HG03457 (cell line): ENCODE measurements around the gene PNN.
"Not testable (repeated sequence)": the region's sequence is repeated elsewhere in the genome, so short reads cannot be mapped to it uniquely, and the experiment has no call there.

Experiments
- ATAC-seq: cut with Tn5 transposase; IDR thresholded peaks from one replicate; pipeline ENCODE4 v1.9.1; 2021; ENCODE audit warnings: moderate number of reproducible peaks; ENCODE audit not compliant: unreplicated experiment

PNN gene

GRCh38 chr14:39180553-39180952 is 5.5 kb downstream of the PNN start:
- no peak for ATAC-seq

GRCh38 chr14:39181026-39181692 is 6.1 kb downstream of the PNN start:
- ATAC-seq, result no peak

GRCh38 chr14:39181693-39182047 is 6.6 kb downstream of the PNN start:
- ATAC-seq, result no peak

GRCh38 chr14:39182770-39183684 is 8.0 kb downstream of the PNN start:
- no peak for ATAC-seq

- not testable (repeated sequence) for ATAC-seq
These were observed 8.6 kb downstream of the PNN start for GRCh38 chr14:39183685-39184003.

GRCh38 chr14:39184628-39185255 is 9.7 kb downstream of the PNN start:
- ATAC-seq, result no peak

- no peak for ATAC-seq
These were observed 10.4 kb downstream of the PNN start for GRCh38 chr14:39185256-39186049.

GRCh38 chr14:39186941-39187525 is 12.0 kb downstream of the PNN start:
- ATAC-seq, result no peak

- ATAC-seq, result no peak
These were observed 28.9 kb downstream of the PNN start for GRCh38 chr14:39203659-39204606.

- not testable (repeated sequence) for ATAC-seq
These were observed 32.4 kb downstream of the PNN start for GRCh38 chr14:39207430-39207829.

- no peak for ATAC-seq
These were observed 36.2 kb downstream of the PNN start for GRCh38 chr14:39211109-39211741.

GRCh38 chr14:39212034-39212433 is 37.0 kb downstream of the PNN start:
- ATAC-seq, result no peak

GRCh38 chr14:39212693-39213092 is 37.6 kb downstream of the PNN start:
- no peak for ATAC-seq

GRCh38 chr14:39217214-39217879 is 42.3 kb downstream of the PNN start:
- ATAC-seq, result no peak

- ATAC-seq, result no peak
These were observed 43.2 kb downstream of the PNN start for GRCh38 chr14:39218171-39218769.

GRCh38 chr14:39219075-39219499 is 44.0 kb downstream of the PNN start:
- ATAC-seq, result no peak

GRCh38 chr14:39220473-39220872 is 45.4 kb downstream of the PNN start:
- not testable (repeated sequence) for ATAC-seq

GRCh38 chr14:39228044-39228443 is 53.0 kb downstream of the PNN start:
- no peak for ATAC-seq
